ENCODE data around the gene GGA1.
"Not testable (repeated sequence)": the region's sequence is repeated elsewhere in the genome, so short reads cannot be mapped to it uniquely, and the experiment has no call there.

Gene GGA1

DNA sequence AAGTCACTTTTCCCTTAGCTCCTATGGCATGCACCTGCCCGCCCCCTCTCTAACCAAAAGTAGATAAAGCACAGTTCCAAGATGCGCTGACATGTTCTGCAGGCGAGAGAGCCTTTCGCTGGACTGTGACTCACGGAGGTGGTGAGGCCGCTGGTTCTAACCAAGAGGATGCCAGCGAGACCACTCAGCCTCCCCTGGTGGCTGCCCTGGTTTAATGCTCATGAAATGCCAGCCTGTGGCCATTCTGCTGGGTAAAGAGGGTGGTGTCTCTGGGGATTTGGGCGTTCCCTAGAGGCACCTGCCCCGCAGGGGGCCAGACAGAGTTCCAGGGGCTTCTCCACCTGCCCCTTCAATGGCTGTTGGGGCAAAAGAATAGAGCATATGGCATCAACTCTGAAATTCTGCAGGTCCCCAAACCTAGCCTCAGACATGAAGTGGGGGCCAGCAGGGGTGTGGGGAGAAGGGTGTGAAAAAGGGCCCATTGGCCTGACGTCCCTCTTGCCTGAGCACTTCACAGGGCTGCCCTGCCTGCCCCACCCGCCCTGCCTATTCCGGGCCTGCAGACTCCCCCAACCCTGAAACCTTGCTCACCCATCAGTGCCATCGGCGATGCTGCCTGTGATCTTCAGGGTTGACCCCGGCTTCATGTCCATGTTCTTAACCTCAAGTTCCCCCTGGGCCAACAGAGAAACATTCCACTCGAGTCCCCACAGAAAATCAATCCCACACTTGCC lies 37.2 kb upstream of the GGA1 start:
- no peak for FAIRE-seq

GRCh38 chr22:37571992-37572373 lies 36.7 kb upstream of the GGA1 start:
- FAIRE-seq = no peak

DNA sequence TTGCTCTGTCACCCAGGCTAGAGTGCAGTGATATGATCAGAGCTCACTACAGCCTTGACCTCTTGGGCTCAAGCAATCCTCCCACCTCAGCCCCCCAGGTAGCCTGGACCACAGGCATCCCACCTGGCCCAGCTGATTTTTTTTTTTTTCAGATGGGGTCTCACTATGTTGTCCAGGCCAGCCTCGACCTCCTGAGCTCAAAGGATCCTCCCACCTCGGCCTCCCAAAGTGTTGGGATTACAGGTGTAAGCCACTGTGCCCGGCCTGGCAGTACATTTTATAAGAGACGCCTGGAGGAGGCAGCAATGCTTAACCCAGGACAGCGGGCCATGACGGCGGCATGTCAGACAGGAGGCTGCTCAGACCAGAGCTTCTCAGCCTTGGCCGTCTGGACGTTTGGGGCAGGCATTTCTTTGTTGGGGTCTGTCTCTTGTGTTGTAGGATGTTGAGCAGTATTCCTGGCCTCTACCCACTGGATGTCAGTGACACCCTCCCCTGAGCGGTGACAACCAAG lies 33.1 kb upstream of the GGA1 start:
- FAIRE-seq = no peak

- FAIRE-seq = no peak
Observed at GRCh38 chr22:37578002-37578401, 30.6 kb upstream of the GGA1 start.

- no peak for FAIRE-seq
Observed at GRCh38 chr22:37581504-37581903, 27.1 kb upstream of the GGA1 start.

- FAIRE-seq = no peak
Observed at GRCh38 chr22:37582526-37582925, 26.1 kb upstream of the GGA1 start.

DNA sequence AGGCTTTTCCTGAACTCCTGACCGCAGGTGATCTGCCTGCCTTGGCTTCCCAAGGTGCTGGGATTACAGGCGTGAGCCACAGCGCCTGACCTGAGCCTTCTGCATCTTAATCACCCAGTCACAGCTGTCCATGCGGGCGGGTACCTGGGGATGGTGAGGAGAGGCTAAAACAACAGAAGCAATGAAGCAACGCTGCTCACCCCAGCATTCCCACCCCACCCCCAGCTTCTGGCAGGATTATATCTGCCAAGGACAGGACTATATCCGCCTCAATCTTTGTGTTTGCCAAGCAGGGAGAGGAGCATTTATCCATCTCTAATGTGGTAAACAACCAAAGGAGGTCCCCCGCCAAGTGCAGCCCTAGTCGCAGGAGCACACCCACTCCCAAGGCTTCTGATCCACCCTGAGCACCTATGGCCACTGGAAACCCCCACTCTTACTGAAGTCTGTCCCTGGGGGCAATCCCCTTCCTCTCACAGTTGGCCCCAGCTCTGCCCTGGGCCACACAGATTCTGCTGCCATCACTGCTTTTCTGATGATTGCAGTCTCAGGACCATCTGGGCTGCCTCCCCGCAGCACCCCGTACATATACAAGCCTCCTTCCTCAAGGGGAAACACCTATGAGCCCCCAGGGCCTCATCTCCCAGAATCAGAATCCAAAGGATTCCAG lies 20.0 kb upstream of the GGA1 start:
- FAIRE-seq = no peak

DNA sequence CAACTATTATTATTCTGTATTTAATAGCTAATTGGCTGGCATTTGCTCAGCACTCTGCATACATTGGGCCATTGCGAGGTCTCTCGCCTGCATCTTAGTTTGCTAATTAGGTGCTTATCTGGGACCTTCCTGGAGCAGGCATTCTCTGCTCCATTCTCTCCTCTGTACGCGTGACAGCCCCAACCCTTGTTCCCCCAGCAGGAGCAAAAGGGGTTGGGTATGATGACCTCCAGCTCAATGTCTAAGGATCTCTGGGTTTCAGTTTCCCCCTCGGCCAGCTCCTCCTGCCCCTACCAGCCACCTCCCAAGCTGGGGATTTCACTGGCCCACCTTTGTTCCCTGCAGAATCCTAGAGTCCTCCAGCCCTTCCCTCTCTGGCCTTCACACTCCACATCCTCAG lies 19.0 kb upstream of the GGA1 start:
- no peak for FAIRE-seq

GRCh38 chr22:37591081-37591480 lies 17.6 kb upstream of the GGA1 start:
- FAIRE-seq = not testable (repeated sequence)

GRCh38 chr22:37591823-37592404 lies 16.7 kb upstream of the GGA1 start:
- FAIRE-seq = no peak

DNA sequence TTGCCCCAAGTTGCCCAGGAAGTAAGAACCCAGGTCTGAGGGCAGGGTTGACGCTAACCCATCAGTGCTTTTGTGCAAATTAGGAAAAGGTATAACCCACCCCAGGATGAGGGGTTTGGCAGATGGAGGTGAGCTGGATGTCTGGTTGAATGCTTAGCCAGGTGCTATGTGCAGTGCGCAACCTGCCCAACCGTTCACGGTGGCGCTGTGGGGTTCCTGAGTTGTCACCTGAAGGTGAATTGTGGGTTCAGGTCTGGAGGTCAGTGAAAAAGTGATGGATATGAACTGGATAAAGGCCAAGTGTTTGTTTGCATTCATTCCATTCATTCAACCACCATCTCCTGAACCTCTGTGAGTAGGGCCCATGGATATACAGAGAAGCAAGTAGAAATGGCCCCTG lies 14.4 kb upstream of the GGA1 start:
- FAIRE-seq = no peak

DNA sequence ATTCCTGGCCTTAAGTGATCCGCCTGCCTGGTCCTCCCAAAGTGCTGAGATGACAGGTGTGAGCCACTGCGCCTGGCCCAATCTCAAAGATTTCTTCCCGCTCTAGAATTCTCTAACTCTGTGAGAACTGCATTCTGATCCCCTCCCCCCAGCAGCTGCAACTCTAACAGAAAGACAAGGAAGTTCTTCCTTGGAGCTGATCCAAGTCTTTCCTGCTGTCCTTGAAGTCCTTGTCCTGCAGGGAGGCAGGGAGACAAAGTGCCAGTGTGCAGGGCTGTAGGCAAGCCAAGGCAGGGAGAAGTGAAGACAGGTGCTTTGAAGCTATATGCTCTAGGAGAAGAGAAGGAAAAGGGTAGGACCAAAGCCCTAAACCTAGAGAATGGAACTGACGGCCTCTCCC lies 9.5 kb upstream of the GGA1 start:
- no peak for FAIRE-seq

DNA sequence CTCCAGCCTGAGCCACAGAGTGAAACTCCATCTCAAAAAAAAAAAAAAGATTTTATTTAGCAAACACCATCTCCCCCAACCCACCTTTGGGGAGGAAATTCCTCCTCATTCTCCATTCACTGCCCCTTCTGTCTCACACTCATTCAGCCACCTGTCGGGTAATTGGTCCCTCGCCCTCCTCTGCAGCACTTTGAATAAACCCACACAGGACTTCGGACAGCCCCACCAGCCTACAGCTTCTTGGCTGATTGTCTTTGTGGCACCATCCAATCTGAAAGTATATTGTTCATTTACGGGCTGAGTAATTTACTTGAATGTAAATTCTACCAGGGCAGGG lies 7.5 kb upstream of the GGA1 start:
- no peak for FAIRE-seq

DNA sequence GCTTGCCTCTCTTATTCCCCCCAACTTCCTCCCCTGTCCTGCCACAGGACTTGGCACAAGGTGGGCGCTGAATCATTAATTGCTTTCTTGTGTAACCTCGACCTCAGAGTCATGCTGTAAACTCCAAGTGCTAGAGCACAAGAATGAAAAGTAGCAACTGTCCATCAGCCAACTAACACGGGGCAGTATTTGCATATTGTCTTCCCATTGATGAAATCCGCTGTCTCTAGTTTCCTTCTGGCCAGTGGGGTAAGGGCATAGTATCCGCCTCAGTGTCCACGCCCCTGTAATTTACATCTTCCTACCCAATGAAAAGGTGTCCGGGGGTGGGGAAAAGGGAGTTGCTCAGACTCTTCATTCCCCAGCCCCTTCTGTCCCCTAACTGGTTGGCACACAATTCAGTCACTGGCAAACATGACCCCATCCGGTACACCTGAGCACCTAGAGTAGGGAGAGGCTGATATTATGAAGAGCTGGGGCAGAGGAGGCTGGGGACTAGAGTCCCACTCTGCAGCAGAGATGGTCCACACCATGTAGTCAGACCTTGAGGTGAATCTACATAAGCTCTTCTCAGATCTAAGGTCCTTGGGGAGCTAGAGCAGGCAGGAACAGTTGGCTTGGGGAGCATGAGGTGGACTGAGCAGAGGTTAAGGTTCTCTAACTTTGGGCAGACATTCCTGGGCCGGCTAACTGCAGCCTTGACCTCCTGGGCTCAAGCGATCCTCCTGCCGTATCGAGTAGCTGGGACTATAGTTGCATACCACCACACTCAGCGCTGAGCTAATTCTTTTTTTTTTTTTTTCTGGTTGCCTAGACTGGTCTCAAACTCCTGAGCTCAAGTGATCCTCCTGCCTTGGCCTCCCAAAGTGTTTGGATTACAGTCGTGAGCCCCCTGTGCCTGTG lies 6.8 kb upstream of the GGA1 start:
- peak; percentile 91 for FAIRE-seq

DNA sequence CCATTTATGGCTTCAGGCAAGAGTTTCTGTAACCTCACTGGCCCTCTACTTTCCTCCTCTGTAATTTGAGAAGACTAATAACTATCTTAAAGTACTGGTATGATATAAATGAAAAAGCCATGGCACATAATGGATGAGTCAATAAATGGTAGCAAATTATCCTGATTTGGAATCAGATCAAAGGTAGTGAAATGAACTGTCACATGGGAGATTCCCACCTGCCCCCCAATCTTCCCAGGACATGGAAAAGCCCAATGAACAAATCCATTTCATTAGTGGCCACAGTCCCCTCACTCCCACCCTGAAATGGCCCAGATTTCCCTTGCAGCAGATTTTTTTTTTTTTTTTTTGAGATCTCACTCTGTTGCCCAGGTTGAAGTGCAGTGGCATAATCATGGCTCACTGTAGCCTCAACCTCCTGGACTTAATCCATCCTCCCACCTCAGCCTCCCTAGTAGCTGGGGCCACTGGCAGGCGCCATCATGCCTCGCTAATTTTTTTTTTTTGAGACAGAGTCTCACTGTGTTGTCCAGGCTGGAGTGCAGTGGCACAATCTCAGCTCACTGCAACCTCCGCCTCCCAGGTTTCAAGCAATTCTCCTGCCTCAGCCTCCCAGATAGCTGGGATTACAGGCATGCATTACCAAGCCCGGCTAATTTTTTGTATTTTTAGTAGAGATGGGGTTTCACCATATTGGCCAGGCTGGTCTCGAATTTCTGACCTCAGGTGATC lies 5.9 kb upstream of the GGA1 start:
- FAIRE-seq = not testable (repeated sequence)

DNA sequence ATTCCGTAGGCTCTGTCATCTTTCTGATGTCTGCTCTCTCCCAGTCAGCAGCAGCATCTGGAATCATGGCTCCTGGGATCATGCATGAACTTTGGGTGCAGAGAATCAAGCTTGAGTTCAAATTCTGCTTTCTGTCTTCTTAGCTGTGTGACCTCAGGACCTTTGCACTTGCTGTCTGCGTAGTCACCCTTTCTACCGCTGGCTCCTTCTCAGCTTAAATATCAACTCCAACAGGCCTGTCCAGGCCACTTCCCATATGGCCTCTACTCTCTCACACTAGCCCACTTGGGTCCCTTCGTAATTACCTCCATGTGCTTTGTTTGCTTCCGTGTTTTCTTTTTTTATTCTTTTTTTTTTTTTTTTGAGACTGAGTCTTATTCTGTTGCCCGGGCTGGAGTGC lies 4.6 kb upstream of the GGA1 start:
- no peak for FAIRE-seq

GRCh38 chr22:37604875-37605274 lies 3.8 kb upstream of the GGA1 start:
- FAIRE-seq = no peak

GRCh38 chr22:37607010-37607934 lies 1.4 kb upstream of the GGA1 start:
- FAIRE-seq = no peak

DNA sequence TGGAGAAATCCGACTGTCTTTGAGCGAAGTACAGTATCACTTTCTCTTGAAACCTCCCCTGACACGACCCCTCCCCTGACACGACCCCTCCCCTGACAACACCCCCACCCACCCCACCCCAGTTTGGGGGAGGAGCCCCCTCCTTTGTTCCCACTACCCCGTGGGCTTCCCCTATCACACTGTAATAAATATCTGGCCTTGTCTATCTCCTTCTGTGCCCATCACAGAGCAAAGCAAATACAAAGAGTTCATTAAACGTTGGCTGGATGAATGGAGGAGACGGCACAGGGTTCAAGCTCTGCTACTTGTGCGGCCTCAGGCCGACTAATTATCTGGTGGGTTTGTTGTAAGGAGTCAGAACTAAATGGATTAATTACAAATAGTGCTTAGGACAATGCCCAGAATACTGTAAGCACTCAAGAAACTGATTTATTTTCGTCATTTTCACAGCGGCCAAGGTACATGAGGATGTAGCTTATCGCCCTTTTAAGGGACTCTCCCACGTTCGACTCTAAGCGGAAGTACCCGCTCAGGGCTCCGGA lies 628 bp upstream of the GGA1 start:
- FAIRE-seq = peak; percentile 56

GRCh38 chr22:37609240-37610152 lies 862 bp downstream of the GGA1 start:
- no peak for FAIRE-seq

All from TTC549 (cell line).